Right ventricle myocardium inferior (tissue), 1 donor: ENCODE data around the gene FNDC3B. TPM values are rescaled to one million over a fixed set of nuclear protein-coding genes. Genes with fewer than 3 reads are reported as not detected.
A peak's percentile ranks its signal among the peaks of the same experiment; 100 is the strongest.

Experiments
- ATAC-seq: fragments of 200-7000 bp; cut with Tn5 transposase; one replicate; pipeline ENCODE4 v1.9.1; 2020; ENCODE audit warnings: mild to moderate bottlenecking, moderate library complexity
- DNase-seq: peaks from one replicate; pipeline ENCODE4 v3.0.0; 2021; ENCODE audit errors: missing footprints
- intact Hi-C: fragments of 100-400 bp; cut with DNase I; formaldehyde crosslinking; loops from one replicate; pipeline ENCODE4 v1.11.0; 2022
- total RNA-seq: library from RNA; stranded (reverse); fragmentation: NEBNext Ultra II Directional; extraction: Animal tissue kit (Norgen Biotek cat#: 25700); gene quantifications from one replicate; pipeline ENCODE4 v1.2.1, GENCODE V29; 2021
- donor health status: DM: no; HTN: yes; CAD: no; lungs with severe emphysema.

Gene FNDC3B
- total RNA-seq, 1 donor from 2014 or later, result 57.8 TPM

- ATAC-seq, result no peak
- intact Hi-C loops, result no loop called here
- no peak for DNase-seq
Observed at GRCh38 chr3:172407872-172408271, 368.5 kb downstream of the FNDC3B start.

- no peak for DNase-seq
- intact Hi-C loops, result no loop called here
- ATAC-seq, result no peak
Observed at GRCh38 chr3:172410702-172411477, 371.5 kb downstream of the FNDC3B start.

GRCh38 chr3:172411478-172411947 is 372.1 kb downstream of the FNDC3B start:
- DNase-seq (no peak), ATAC-seq (no peak)
- intact Hi-C loops, result no loop called here

DNA sequence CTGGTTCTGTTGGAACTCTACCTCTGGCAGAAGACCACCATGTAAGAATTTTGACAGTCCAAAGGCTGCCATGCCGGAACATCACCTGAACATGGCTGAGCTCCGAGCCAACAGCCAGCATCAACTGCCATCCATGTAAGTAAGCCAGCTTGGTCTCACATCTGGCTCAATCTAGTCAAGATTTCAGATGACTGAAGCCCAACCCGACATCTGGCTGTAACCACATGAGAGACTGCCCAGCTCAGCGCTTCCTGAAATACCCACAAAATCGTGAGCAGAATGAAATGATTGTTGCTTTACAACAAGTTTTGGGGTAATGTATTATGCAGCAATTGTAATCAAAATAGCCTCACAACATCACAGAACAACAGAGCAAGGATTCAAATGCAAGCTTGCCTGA is 375.9 kb downstream of the FNDC3B start:
- ATAC-seq (no peak), DNase-seq (no peak)
- intact Hi-C loops, result no loop called here

GRCh38 chr3:172437713-172438112 is 398.3 kb downstream of the FNDC3B start:
- intact Hi-C loops, result no loop called here
- ATAC-seq (no peak), DNase-seq (no peak)

DNA sequence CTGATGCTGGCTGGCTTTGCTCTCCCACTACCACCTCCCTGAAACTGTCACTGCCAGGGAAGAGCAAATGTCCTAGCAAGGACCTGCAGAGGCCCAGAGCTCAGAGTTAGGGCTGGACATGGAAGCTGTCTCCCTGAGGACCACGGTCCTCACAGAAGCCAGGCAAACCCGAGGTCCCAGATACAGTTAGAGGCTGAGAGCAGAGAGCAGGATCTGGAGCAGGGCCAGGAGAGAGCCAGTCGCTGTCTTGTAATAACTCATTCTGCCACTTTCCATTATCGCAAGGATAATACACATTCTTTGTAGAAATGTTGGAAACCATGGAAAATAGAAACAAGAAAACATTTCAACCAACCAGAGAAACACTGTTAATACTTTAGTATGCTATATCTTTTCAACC is 398.8 kb downstream of the FNDC3B start:
- ATAC-seq (no peak), DNase-seq (no peak)
- intact Hi-C loops, result no loop called here

DNA sequence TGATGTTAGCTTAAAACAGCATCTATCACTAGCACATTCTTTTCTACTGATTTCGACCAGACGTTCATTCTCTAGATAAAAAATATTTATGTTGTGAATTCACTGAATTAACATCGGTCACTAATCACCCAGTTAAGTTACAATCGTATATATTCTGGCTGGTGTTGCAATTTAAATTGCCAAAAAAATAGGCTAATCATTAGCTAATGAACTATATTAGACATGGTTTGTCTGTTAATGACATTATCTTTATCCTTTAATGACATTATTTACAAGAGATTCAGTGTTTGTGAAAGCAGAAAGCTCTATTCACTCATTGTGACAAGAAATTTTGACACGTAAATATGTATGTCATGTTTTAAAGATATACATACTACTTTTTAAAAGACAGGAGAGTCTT is 402.2 kb downstream of the FNDC3B start:
- DNase-seq, result no peak
- intact Hi-C loops, result no loop called here
- ATAC-seq, result no peak

- no peak for ATAC-seq
- DNase-seq, result no peak
- intact Hi-C loops, result no loop called here
Observed at GRCh38 chr3:172442606-172443005, 403.2 kb downstream of the FNDC3B start.

- ATAC-seq (no peak), DNase-seq (no peak)
- intact Hi-C loops, result no loop called here
Observed at GRCh38 chr3:172444821-172445220, 405.4 kb downstream of the FNDC3B start.

DNA sequence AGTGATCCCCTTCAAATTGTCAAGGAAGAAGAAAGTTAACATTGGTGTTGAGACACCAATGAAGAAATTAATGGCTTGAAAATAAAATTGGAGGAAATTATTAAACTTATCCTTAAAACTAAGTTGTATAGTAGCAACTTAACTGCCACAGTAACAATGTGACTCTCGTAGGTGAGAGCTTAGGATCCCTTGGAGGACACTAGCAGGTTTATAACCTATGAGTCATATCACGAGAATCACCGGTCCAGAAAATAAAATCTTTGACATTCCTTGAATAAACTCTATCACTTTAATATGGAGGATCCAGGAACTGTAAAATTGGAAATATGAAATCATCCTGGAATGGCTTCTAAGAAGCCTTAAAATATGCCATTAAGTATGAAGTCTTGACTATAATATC is 406.8 kb downstream of the FNDC3B start:
- ATAC-seq (no peak), DNase-seq (no peak)
- intact Hi-C loops, result no loop called here

GRCh38 chr3:172447611-172448579 is 408.5 kb downstream of the FNDC3B start, which contains the start of gene GHSR:
Gene GHSR (minus strand): TSS chr3:172448456. CDS start chr3:172448413, 43 bp downstream.
- DNase-seq (no peak), ATAC-seq (no peak)
- intact Hi-C loops, result no loop called here

GRCh38 chr3:172448661-172449465 is 409.5 kb downstream of the FNDC3B start:
- intact Hi-C loops, result no loop called here
- no peak for ATAC-seq
- DNase-seq, result no peak

DNA sequence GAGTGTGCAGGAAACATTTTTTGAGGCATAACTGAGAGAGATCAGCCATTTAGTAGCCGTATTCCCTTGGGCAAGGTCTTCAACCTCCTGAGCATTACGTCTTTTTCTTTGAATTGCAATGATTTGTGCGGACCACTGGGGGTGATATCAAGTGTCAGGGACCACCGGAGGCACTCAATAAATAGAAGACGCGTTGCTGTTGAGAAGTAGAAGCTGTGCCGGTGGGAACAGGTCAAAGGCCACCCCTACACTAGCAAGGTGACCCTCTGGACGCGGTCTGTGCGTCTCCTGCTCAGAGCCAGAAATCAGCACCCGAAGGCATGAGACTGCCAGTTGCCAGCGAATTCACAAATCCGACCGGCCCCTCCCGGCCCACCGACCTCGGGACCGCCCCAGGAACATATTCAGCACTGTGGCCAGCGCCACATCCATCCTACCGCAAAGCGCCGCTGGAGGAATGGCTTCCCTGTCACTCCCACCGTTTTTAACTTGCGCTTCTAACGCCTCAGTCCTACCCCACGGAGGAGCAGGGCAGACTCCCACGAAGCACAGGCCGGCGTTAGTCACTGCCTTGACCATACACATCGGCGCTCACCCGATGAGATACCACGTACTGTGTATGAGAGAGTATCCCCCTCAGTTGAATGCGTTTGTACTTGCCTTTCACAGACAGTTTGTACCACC is 410.2 kb downstream of the FNDC3B start:
- no peak for DNase-seq
- ATAC-seq, result peak; percentile 26
- intact Hi-C loops, result no loop called here

Other genes with a start within 250 kb of the FNDC3B start
- gene PLD1, start 229.1 kb upstream of the FNDC3B start, total RNA-seq, result 78.0 TPM
- not detected for gene TMEM212, start 196.2 kb upstream of the FNDC3B start, total RNA-seq